HepG2 (cell line): Measurements from ENCODE around the gene HES3. TPM values are rescaled to one million over a fixed set of nuclear protein-coding genes. Genes with fewer than 3 reads are reported as not detected.

Experiments used
- AGO1 ChIP-seq: fragments of 200-400 bp; formaldehyde crosslinking; IDR thresholded peaks from 2 replicates; pipeline ENCODE4 v1.6.1; 2017; ENCODE audit warnings: mild to moderate bottlenecking, low read depth, low read length, moderate library complexity; ENCODE audit not compliant: poor library complexity, severe bottlenecking
- ATM ChIP-seq: fragments of 450-650 bp; IDR thresholded peaks from 2 replicates; pipeline ENCODE4 v1.7.1; 2017; ENCODE audit warnings: mild to moderate bottlenecking, borderline replicate concordance
- FOXK2 ChIP-seq: fragments of 450-650 bp; IDR thresholded peaks from 2 replicates; pipeline ENCODE4 v1.6.1; 2016
- FOXO4 ChIP-seq: sonication (generic); formaldehyde crosslinking; conservative IDR thresholded peaks from 2 replicates; pipeline ENCODE4 v1.8.1; 2023; ENCODE audit warnings: missing genetic modification reagents
- HIC2 ChIP-seq: sonication (generic); formaldehyde crosslinking; IDR thresholded peaks from 2 replicates; pipeline ENCODE4 v1.9.0; 2022; ENCODE audit warnings: low read depth, missing genetic modification reagents
- HOXA3 ChIP-seq: sonication (generic); formaldehyde crosslinking; IDR thresholded peaks from 2 replicates; pipeline ENCODE4 v1.5.0; 2020; ENCODE audit warnings: missing genetic modification reagents
- ONECUT2 ChIP-seq: sonication (generic); formaldehyde crosslinking; IDR thresholded peaks from 2 replicates; pipeline ENCODE4 v1.4.0; 2020; ENCODE audit warnings: missing genetic modification reagents
- RAD21 ChIP-seq: fragments of 450-650 bp; formaldehyde crosslinking; IDR thresholded peaks from 2 replicates; pipeline ENCODE4 v1.5.0; 2020; ENCODE audit warnings: mild to moderate bottlenecking
- RXRA ChIP-seq: sonication (generic); formaldehyde crosslinking; IDR thresholded peaks from 2 replicates; pipeline ENCODE4 v1.5.1; 2020; ENCODE audit warnings: missing genetic modification reagents
- SRSF4 ChIP-seq: fragments of 200-400 bp; formaldehyde crosslinking; IDR thresholded peaks from one replicate; pipeline ENCODE4 v1.6.1; 2018; ENCODE audit warnings: mild to moderate bottlenecking, low read depth, low read length, moderate library complexity; ENCODE audit not compliant: poor library complexity, severe bottlenecking
- SRY ChIP-seq: sonication (generic); formaldehyde crosslinking; IDR thresholded peaks from 2 replicates; pipeline ENCODE4 v1.8.0; 2022; ENCODE audit warnings: mild to moderate bottlenecking, missing genetic modification reagents
- XRCC5 ChIP-seq: fragments of 200-400 bp; formaldehyde crosslinking; optimal IDR thresholded peaks from 2 replicates; pipeline ENCODE3; 2017; ENCODE audit warnings: mild to moderate bottlenecking, low read length
- ZBTB3 ChIP-seq: sonication (generic); formaldehyde crosslinking; IDR thresholded peaks from 2 replicates; pipeline ENCODE4 v1.4.0; 2020; ENCODE audit warnings: low read depth, mild to moderate bottlenecking, moderate library complexity, missing genetic modification reagents, borderline replicate concordance
- ZBTB38 ChIP-seq: sonication (generic); formaldehyde crosslinking; IDR thresholded peaks from 2 replicates; pipeline ENCODE4 v1.5.1; 2020; ENCODE audit warnings: mild to moderate bottlenecking, missing genetic modification reagents
- ZFX ChIP-seq: sonication (generic); formaldehyde crosslinking; IDR thresholded peaks from 2 replicates; pipeline ENCODE4 v1.4.0; 2020; ENCODE audit warnings: mild to moderate bottlenecking, low read depth, missing genetic modification reagents, moderate library complexity
- ZNF121 ChIP-seq: sonication (generic); formaldehyde crosslinking; IDR thresholded peaks from 2 replicates; pipeline ENCODE4 v1.5.0; 2020; ENCODE audit warnings: mild to moderate bottlenecking, missing genetic modification reagents
- ZNF225 ChIP-seq: sonication (generic); formaldehyde crosslinking; IDR thresholded peaks from 2 replicates; pipeline ENCODE4 v1.4.0; 2020; ENCODE audit warnings: mild to moderate bottlenecking, missing genetic modification reagents
- ZNF331 ChIP-seq: sonication (generic); formaldehyde crosslinking; IDR thresholded peaks from 2 replicates; pipeline ENCODE4 v1.4.0; 2020; ENCODE audit warnings: missing genetic modification reagents
- ZNF441 ChIP-seq: sonication (generic); formaldehyde crosslinking; IDR thresholded peaks from 2 replicates; pipeline ENCODE4 v1.7.0; 2021; ENCODE audit warnings: missing genetic modification reagents, borderline replicate concordance
- ZNF761 ChIP-seq: sonication (generic); formaldehyde crosslinking; conservative IDR thresholded peaks from 2 replicates; pipeline ENCODE4 v1.4.0; 2020; ENCODE audit warnings: mild to moderate bottlenecking, missing genetic modification reagents
- ZNF850 ChIP-seq: sonication (generic); formaldehyde crosslinking; conservative IDR thresholded peaks from 2 replicates; pipeline ENCODE4 v1.9.0; 2021; ENCODE audit warnings: mild to moderate bottlenecking, missing genetic modification reagents
- polyA plus RNA-seq, 8 experiments: library from polyadenylated mRNA; depleted of rRNA in 3 of 8; stranded (reverse) in 7 of 8; unstranded in 1 of 8; fragments of >200 nt; fragmentation: Illumina TruSeq in 4 of 8; extraction: Trizol in 4 of 8; gene quantifications; 2 replicates each; pipeline versions ENCODE4 v1.2.1 to v1.2.3, GENCODE V29; 2011 to 2016; ENCODE audit warnings: low read depth in 4 of 8, missing spikeins in 1 of 8, mixed read lengths in 1 of 8; ENCODE audit not compliant: insufficient read depth in 1 of 8
- total RNA-seq, 5 experiments: library from RNA; depleted of rRNA; stranded (reverse); fragments of >200 nt; fragmentation: Illumina TruSeq; extraction: Trizol; gene quantifications; 2 replicates each; pipeline ENCODE4 v1.2.3, GENCODE V29; 2016; ENCODE audit warnings: low read depth in 1 of 5

Gene HES3
- total and polyA plus RNA-seq, 2 of the 13 experiments (the other 11 are each of a cell fraction or from before 2014, with no cell fraction given) = not detected

DNA sequence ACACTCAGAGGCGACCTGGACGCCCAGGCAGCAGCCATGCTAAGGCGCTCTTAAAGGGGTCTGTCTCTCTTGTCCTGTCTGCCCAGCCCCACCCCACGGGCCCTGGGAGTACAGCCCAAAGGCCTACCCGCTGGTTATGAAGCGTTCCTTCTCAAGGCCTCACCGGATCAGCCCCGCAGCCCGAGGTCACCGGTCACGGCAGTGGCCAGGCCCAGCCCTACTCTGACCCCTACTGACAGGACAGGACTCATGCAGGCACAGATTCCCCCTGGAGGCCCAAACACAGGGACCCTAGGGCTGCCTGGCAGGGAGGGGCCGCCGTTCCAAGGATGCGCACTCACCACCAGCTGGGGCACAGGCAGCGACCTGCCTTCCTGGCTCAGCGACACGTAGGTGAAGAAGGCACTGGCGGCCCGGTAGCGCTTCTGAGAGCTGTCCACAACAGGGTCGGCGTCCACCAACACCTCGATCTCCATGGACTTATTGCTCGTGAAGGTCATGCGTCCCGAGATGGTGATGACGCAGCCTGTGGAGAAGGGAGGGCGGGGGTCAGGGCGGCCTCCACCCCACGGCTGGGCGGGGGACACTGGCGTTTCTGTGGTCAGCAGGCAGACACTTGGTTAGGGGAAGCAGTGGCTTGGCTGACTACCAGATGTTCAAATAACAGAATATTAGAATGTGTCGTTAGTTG, 36.9 kb downstream of the HES3 start (continued):
- peak; percentile 72 for TF ChIP-seq ZBTB38 (CRISPR knock-in tag)
- no peak for TF ChIP-seq ZBTB3 (CRISPR knock-in tag)
- no peak for TF ChIP-seq ZNF850 (CRISPR knock-in tag)
- TF ChIP-seq RAD21 = peak; percentile 73
- TF ChIP-seq HOXA3 (CRISPR knock-in tag) = peak; percentile 25; the same call in 1 of the 2 replicates
- 0 out of 2 replicates have a peak, but pooled peaks have one; percentile 30 for TF ChIP-seq ZNF761 (CRISPR knock-in tag)
- no peak for TF ChIP-seq ZNF441 (CRISPR knock-in tag)
- TF ChIP-seq SRSF4 = no peak
- TF ChIP-seq ZNF121 (CRISPR knock-in tag) = peak; percentile 94
- TF ChIP-seq RXRA (CRISPR knock-in tag) = no peak
- 0 out of 2 replicates have a peak, but pooled peaks have one; percentile 31 for TF ChIP-seq ZNF225
- no peak for TF ChIP-seq FOXO4 (CRISPR knock-in tag)
- no peak for TF ChIP-seq FOXK2
- TF ChIP-seq ZFX (CRISPR knock-in tag) = peak; percentile 80
- TF ChIP-seq XRCC5 = peak; percentile 45
- TF ChIP-seq ONECUT2 = no peak
- no peak; the same call in 1 of the 2 replicates for TF ChIP-seq SRY (CRISPR knock-in tag)
- TF ChIP-seq ZNF331 (CRISPR knock-in tag) = no peak
- TF ChIP-seq AGO1 = peak; percentile 20
- TF ChIP-seq ATM = no peak
- TF ChIP-seq HIC2 (CRISPR knock-in tag) = 0 out of 2 replicates have a peak, but pooled peaks have one; percentile 18
- TF ChIP-seq, all 625 proteins: peak for 30
